Natural killer cell (primary cell): ENCODE data around the gene WNK2. TPM values are rescaled to one million over a fixed set of nuclear protein-coding genes. Genes with fewer than 3 reads are reported as not detected.

Experiments used
- ATAC-seq, 3 donors: fragments of 150-1000 bp in 2 of 3; fragments of 200-7000 bp in 1 of 3; cut with Tn5 transposase; 1 replicate in 1 of 3; 2 replicates in 2 of 3; pipeline ENCODE4 v1.10.0; 2021; ENCODE audit warnings: mild to moderate bottlenecking in 2 of 3, moderate library complexity in 2 of 3
- DNase-seq, 2 donors: peaks; one replicate each; pipeline versions ENCODE4 v3.0.0 to v3.0.0-alpha.2; 2013 to 2021; ENCODE audit warnings: mixed read lengths in 1 of 2
- H3K27ac ChIP-seq: one replicate; pipeline ENCODE4 v1.5.1; 2013; ENCODE audit warnings: mild to moderate bottlenecking, low read length
- H3K27me3 ChIP-seq: one replicate; pipeline ENCODE4 v1.6.1; 2013; ENCODE audit warnings: low read length; ENCODE audit not compliant: control insufficient read depth, insufficient read depth
- H3K36me3 ChIP-seq: one replicate; pipeline ENCODE4 v1.6.1; 2013; ENCODE audit warnings: low read length; ENCODE audit not compliant: control insufficient read depth, insufficient read depth
- H3K4me1 ChIP-seq: one replicate; pipeline ENCODE4 v1.6.1; 2013; ENCODE audit warnings: low read length; ENCODE audit not compliant: control insufficient read depth, insufficient read depth
- H3K4me3 ChIP-seq: one replicate; pipeline ENCODE4 v1.5.1; 2013; ENCODE audit warnings: low read length
- H3K9me3 ChIP-seq: one replicate; pipeline ENCODE4 v1.6.1; 2013; ENCODE audit warnings: low read length; ENCODE audit not compliant: control insufficient read depth, insufficient read depth
- H3K27ac Mint-ChIP-seq, 2 donors: one replicate each; pipeline ENCODE4 v1.8.0; 2022; ENCODE audit warnings: mild to moderate bottlenecking in 2 of 2, mixed read lengths in 2 of 2, moderate library complexity in 1 of 2
- H3K27me3 Mint-ChIP-seq, 2 donors: one replicate each; pipeline ENCODE4 v1.8.0; 2022; ENCODE audit warnings: low read depth in 2 of 2, mixed read lengths in 2 of 2
- H3K36me3 Mint-ChIP-seq: one replicate; pipeline ENCODE4 v1.8.0; 2022; ENCODE audit warnings: mixed read lengths
- H3K4me1 Mint-ChIP-seq, 2 donors: one replicate each; pipeline ENCODE4 v1.8.0; 2022; ENCODE audit warnings: mixed read lengths in 2 of 2
- H3K4me3 Mint-ChIP-seq: one replicate; pipeline ENCODE4 v1.8.0; 2022; ENCODE audit warnings: mild to moderate bottlenecking, moderate library complexity, mixed read lengths
- H3K9me3 Mint-ChIP-seq, 2 donors: one replicate each; pipeline ENCODE4 v1.8.0; 2022; ENCODE audit warnings: mixed read lengths in 2 of 2
- CTCF ChIP-seq: fragments of 200-600 bp; IDR thresholded peaks from one replicate; pipeline ENCODE4 v1.8.0; 2022; ENCODE audit warnings: antibody characterized with exemption
- WGBS: methylation state at CpG from one replicate; pipeline ENCODE4 v1.1.7; 2013; ENCODE audit warnings: missing lambda C conversion rate; ENCODE audit not compliant: insufficient coverage; 5-methylcytosine and 5-hydroxymethylcytosine counted together
- intact Hi-C: fragments of 100-400 bp; cut with micrococcal nuclease; formaldehyde crosslinking; loops from one replicate; pipeline ENCODE4 v1.14.2; 2022
- total RNA-seq, 4 donors: library from RNA; stranded (reverse); fragments of 120-200 nt in 1 of 4; gene quantifications; one replicate each; pipeline versions ENCODE4 v1.2.3 to v1.2.4, GENCODE V29; 2013 to 2022

Gene WNK2
- total RNA-seq, 3 donors from 2014 or later (not counting 1 experiment from before 2014, with no cell fraction given) = 0.25 TPM; not detected in 2

GRCh38 chr9:93256878-93257807 is 73.2 kb downstream of the WNK2 start:
- Mint-ChIP-seq H3K27me3 (no peaks in the 10 kb centered on the region), H3K4me1 (no peaks in the 10 kb centered on the region), H3K9me3 (no peaks in the 10 kb centered on the region), H3K27ac (no peak overlapping the region), H3K36me3 (no peaks in the 10 kb centered on the region), H3K4me3 (no peak overlapping the region)
- ATAC-seq (no peak), DNase-seq (no peak)
- Histone ChIP-seq H3K27me3 (peaks cover 2% of the 10 kb centered on the region), H3K4me3 (no peak overlapping the region), H3K9me3 (no peaks in the 10 kb centered on the region), H3K27ac (no peak overlapping the region), H3K4me1 (no peaks in the 10 kb centered on the region), H3K36me3 (no peaks in the 10 kb centered on the region)
- intact Hi-C loops = no loop called here
- 86% methylated on average over 21 of the region's 22 CpGs for WGBS
- TF ChIP-seq CTCF = no peak

GRCh38 chr9:93257808-93258331 is 73.9 kb downstream of the WNK2 start:
- Histone ChIP-seq H3K27ac (no peak overlapping the region), H3K4me3 (no peak overlapping the region), H3K27me3 (peaks cover 2% of the 10 kb centered on the region), H3K36me3 (no peaks in the 10 kb centered on the region), H3K9me3 (no peaks in the 10 kb centered on the region), H3K4me1 (no peaks in the 10 kb centered on the region)
- no peak for ATAC-seq
- Mint-ChIP-seq H3K9me3 (no peaks in the 10 kb centered on the region), H3K36me3 (no peaks in the 10 kb centered on the region), H3K27me3 (no peaks in the 10 kb centered on the region), H3K4me3 (no peak overlapping the region), H3K27ac (no peak overlapping the region), H3K4me1 (no peaks in the 10 kb centered on the region)
- WGBS = 85% methylated on average over 12 of the region's 12 CpGs
- DNase-seq = no peak
- TF ChIP-seq CTCF = no peak
- intact Hi-C loops = no loop called here

- DNase-seq = no peak
Observed at GRCh38 chr9:93258419-93258817, 74.5 kb downstream of the WNK2 start.

More at GRCh38 chr9:93258419-93258817, 74.5 kb downstream of the WNK2 start:
- Histone ChIP-seq H3K27me3 (peaks cover 2% of the 10 kb centered on the region), H3K4me3 (no peak overlapping the region), H3K36me3 (no peaks in the 10 kb centered on the region), H3K4me1 (no peaks in the 10 kb centered on the region), H3K9me3 (no peaks in the 10 kb centered on the region), H3K27ac (no peak overlapping the region)
- no peak for ATAC-seq
- Mint-ChIP-seq H3K9me3 (no peaks in the 10 kb centered on the region), H3K27ac (no peak overlapping the region), H3K36me3 (no peaks in the 10 kb centered on the region), H3K4me1 (no peaks in the 10 kb centered on the region), H3K27me3 (no peaks in the 10 kb centered on the region), H3K4me3 (no peak overlapping the region)
- intact Hi-C loops = no loop called here
- no peak for TF ChIP-seq CTCF
- 94% methylated on average over 4 of the region's 4 CpGs for WGBS
